B cell (primary cell): ENCODE measurements around the gene CLEC4G.

Experiments
- EZH2 ChIP-seq: IDR thresholded peaks from 2 replicates; pipeline ENCODE4 v1.6.1; 2012; ENCODE audit warnings: borderline replicate concordance, low read depth, mild to moderate bottlenecking, moderate library complexity, low read length; ENCODE audit not compliant: insufficient read depth, poor library complexity, severe bottlenecking
- TF ChIP-seq, protein P1 (sequence below): fragments of 200-600 bp; IDR thresholded peaks from one replicate; pipeline ENCODE4 v1.8.0; 2022; ENCODE audit warnings: antibody characterized with exemption, mild to moderate bottlenecking

- TF ChIP-seq, protein P1, sequence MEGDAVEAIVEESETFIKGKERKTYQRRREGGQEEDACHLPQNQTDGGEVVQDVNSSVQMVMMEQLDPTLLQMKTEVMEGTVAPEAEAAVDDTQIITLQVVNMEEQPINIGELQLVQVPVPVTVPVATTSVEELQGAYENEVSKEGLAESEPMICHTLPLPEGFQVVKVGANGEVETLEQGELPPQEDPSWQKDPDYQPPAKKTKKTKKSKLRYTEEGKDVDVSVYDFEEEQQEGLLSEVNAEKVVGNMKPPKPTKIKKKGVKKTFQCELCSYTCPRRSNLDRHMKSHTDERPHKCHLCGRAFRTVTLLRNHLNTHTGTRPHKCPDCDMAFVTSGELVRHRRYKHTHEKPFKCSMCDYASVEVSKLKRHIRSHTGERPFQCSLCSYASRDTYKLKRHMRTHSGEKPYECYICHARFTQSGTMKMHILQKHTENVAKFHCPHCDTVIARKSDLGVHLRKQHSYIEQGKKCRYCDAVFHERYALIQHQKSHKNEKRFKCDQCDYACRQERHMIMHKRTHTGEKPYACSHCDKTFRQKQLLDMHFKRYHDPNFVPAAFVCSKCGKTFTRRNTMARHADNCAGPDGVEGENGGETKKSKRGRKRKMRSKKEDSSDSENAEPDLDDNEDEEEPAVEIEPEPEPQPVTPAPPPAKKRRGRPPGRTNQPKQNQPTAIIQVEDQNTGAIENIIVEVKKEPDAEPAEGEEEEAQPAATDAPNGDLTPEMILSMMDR, result no peak
- no peak for TF ChIP-seq EZH2
Observed at GRCh38 chr19:7705387-7706187, 26.3 kb downstream of the CLEC4G start.
